ENCODE measurements around the gene ZRSR2.
"Not testable (repeated sequence)": the region's sequence is repeated elsewhere in the genome, so short reads cannot be mapped to it uniquely, and the experiment has no call there.

ZRSR2 gene

DNA sequence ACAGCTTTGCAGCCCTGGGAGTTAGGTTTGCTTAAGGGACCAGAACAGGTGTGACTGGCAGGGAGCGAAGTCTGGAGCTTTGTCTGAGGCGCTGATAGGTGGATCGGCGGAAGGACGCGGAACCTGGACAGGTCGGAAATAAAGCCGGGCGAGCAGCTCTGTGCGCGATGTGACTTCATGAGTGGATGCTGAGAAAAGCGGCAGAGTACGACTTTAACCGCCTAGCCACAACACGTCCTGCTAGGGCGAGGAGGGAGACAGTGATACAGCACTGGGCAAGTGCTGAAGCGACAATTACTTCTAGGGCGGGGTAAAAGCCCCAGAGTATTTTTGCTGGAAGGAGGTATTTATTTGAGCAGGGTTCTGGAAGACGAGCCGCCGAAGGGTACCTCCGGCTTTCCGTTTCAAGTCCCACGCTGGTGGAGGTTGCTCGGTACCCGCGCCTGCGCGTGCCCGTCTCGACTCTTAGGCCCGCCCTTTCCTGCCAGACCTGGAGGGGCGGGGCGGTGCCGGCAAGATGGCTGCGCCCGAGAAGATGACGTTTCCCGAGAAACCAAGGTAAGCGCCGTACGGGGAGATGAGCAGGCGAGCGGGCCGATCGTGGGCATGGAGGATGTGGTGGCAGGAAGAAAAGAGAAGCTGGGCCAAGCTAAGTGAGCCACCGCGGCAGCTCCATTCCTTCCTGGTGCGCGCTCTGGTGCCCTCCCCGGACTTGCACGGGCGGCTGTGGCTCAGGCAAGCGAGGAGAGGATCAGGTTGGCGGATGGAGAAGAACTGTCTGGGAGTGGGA, at the start of gene ZRSR2:
TSS of gene ZRSR2 (plus strand) at position 506 of the 790 bp plus-strand sequence. CDS start at position 518, 12 bp downstream.
- DNase-seq (ENCODE audit: low spot score): peak; percentile 94

GRCh38 chrX:15744181-15744867, 46.0 kb upstream of the ZRSR2 start:
- no peak for DNase-seq (ENCODE audit: low spot score)

DNA sequence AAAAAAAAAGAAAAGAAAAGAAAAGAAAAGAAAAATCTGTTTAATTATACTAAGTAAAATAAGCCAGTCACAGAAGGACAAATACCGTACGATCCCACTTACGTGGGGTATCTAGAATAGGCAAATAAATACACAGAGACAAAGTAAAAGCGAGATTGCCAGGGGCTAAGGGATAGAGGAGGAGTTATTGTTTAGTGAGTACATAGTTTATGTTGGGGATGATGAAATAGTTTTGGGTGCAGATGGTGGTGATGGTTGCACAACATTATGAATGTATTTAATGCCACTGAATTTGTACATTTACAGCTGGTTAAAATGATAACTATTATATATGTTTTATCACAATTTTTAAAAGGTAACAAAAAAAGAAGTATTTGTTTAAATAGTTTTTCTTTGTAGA, 45.1 kb upstream of the ZRSR2 start:
- no peak for DNase-seq (ENCODE audit: low spot score)

GRCh38 chrX:15746651-15747050, 43.6 kb upstream of the ZRSR2 start:
- not testable (repeated sequence) for DNase-seq (ENCODE audit: low spot score)

DNA sequence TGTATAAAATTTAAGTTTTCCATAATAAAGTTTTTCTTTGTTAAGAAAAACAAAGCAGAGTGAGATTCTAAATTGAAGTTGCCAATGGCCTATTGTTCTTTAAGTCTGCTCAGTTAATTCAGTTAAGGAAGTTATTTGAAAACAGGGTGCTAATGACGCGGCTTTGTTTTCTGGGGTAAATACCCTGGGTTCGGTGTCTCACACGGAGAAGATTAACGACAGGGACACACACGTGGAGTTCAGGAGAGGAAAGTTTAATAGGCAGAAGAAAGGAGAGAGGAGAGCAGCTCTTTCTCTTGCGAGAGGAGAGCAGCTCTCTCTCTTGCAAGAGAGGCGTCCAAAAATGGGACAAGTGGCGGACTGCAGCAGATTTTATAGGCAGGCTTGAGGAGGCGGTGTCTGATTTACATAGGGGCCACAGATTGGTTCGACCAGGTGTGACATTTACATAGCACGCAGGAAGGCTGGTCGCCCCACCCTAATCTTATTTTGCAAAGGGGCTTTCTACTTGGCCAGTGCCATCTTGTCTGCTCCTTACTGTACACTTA, 42.6 kb upstream of the ZRSR2 start:
- DNase-seq (ENCODE audit: low spot score): no peak

DNA sequence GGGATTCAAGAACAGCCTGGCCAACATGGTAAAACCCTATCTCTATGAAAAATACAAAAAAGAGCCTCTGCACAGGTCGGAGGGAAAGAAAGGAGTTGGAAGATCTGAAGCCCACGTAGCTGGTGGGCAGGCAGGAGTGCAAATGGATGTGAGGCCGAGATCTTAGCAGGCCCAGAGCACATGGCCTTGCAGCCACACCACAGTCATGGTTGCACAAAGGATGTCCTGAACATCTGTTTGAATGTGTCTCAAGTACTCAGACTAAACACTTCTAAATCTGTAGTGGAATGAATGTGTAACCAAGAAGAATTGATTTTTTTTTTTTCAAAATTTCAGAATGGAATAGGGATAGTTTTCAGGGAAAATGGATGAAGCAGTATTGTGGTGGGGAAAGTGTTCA, 41.4 kb upstream of the ZRSR2 start:
- no peak for DNase-seq (ENCODE audit: low spot score)

- no peak for DNase-seq (ENCODE audit: low spot score)
Measured at GRCh38 chrX:15749642-15750610, 40.4 kb upstream of the ZRSR2 start.

DNA sequence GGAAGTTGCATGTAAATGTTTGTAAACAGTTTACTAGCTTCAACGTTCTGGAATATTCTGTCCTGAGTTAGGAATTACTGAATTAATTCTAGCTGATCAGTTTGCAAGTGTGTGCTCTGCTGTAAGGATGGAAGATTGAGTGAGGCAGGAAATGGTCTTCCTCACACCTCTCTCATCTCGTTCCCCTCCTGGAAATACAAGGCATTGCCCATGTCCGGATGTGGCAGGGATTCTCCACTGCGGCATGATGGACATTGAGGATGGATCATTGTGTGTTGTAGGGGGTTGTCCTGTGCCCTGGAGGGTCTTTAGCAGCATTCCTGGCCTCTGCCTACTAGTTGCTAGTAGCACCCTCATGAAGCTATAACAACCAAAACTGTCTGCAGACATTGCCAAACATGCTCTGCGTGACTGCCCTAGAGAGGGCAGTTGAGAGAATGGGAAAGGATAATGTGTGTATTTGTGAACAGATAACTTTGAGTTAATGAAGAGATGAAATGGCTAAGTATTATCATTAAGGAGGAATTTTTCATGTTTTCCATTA, 39.6 kb upstream of the ZRSR2 start:
- DNase-seq (ENCODE audit: low spot score): no peak

DNA sequence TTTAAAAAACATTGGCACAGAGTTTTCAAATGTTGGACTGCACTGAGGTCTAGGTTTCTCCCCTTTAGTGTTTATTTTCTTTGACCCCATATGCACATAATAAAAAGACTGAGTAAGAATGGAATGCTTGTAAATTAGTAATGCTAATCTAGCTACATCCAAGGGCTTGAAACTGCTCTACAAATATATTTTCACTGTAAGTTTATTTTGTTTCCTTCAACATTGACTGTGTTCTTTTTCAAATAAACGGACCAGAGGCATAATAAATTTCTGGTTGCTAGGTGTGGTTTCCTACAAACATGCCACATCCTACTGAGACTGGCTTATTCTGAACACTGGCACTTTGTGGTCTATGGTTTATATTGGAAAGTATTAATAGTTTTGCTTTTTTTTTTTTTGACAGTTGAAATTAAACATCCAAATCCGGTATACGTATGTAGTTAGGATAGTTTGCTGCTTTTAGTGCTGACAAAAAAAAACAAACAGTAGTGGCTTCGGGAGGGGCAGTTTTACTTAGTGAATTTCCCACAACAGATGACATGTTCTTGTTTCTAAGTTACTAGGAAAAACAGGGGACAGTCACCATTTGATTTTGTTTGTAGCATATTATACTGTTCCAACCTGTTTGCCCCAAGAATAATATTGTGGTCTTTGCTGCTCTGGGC, 39.0 kb upstream of the ZRSR2 start:
- peak; percentile 50 for DNase-seq (ENCODE audit: low spot score)

GRCh38 chrX:15755091-15755490, 35.2 kb upstream of the ZRSR2 start:
- DNase-seq (ENCODE audit: low spot score): no peak

GRCh38 chrX:15758140-15758539, 32.1 kb upstream of the ZRSR2 start:
- DNase-seq (ENCODE audit: low spot score): no peak

- not testable (repeated sequence) for DNase-seq (ENCODE audit: low spot score)
Measured at GRCh38 chrX:15759886-15760285, 30.4 kb upstream of the ZRSR2 start.

DNA sequence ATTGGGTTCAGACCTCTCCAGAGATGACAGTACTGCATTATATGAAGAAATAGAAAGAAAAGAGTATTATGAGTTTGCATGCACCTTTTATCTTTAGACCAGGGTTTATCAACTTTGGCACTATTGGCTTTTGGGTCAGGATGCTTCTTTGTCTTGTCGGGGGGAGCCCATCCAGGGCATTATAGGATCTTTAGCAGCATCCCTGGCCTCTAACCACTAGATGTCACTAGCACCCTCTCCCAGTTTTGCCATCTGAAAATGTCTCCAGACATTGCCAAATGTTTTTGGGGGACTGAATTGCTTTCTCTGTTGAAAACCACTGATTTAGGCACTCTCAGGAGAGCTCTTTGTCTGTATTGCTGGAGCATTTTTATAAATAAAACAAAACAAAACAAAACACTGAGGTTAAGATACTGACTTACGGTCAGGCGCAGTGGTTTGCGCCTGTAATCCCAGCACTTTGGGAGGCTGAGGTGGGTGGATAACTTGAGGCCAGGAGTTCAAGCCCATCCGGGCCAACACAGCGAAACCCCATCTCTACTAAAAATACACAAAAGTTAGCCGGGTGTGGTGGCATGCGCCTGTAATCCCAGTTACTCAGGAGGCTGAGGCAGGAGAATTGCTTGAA, 28.6 kb upstream of the ZRSR2 start:
- DNase-seq (ENCODE audit: low spot score): peak; percentile 45

GRCh38 chrX:15769300-15769954, 20.9 kb upstream of the ZRSR2 start:
- no peak for DNase-seq (ENCODE audit: low spot score)

DNA sequence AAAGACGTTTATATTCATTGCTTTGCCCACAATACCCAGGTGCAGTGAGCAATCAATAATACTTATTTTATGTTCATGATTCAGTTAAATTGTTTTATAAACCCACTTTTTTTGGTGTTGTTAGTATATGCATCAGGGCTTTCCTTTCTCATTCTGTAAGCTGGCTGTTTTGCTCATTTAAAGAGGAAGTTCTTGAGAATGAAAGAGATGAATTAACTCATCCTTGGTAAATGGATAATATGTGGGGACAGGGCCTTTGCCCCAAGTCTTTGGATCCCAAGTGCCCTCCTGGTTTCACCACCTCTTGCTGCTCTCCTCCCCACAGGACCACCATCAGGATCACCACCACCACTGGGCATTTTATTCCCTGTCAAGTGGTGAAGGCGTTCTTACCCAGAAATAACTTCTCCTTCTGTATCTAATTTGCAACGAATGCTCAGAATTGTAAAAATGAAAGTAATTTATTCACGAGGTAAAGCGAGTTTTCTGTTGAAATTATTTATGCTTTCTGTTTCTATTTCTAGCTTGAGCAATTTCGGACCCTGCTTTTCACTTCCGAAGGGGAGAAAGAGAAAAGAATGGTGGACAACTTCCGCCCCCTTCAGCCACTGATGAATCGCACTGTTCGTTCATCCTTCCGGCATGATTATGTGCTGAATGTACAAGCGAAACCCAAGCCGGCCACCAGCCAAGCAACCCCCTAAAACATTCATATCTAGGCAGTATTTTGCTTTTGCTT, 8.2 kb upstream of the ZRSR2 start:
- no peak for DNase-seq (ENCODE audit: low spot score)

DNA sequence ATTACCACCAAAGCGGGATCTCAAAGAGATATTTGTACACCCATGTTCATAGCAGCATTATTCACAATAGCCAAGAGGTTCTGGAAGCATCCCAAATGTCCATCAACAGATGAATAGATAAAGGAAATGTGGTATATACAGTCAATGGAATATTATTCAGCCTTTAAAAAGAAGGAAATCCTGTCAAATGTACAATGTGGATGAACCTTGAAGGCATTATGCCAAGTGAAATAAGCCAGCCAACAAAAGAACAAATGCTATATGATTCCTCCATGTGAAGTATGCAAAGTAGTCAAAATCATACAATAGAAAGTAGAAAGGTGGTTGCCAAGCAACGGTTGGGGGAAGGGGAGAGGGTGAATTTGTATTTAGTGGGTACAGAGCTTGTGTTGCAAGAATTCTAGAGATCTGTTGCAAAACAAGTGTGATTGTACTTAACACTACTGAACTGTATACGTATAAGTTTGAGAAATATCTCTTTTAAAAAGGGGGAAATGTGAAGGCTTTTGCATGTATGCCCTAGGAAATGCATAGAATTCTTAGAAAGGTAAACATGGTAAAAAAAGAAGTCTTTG, 5.0 kb upstream of the ZRSR2 start:
- DNase-seq (ENCODE audit: low spot score): no peak

DNA sequence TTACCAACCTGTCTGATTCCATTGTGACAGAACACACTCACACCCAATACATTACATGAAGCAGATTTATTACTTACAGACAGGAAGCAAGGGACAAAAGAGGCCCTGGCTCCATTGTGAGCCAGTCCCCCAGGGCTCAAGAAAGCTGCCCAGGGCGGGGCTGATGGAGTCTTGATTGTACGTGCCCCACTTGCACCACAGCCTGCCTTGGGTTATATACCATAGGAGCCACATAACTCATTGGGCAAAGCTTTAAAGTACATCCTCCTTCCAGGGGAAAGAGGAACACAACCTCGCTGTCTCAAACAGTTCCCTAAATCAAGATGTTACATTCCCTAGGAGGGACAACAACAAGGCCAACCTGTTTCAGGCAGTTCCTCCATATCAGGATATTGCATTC, 3.4 kb upstream of the ZRSR2 start:
- DNase-seq (ENCODE audit: low spot score): no peak

GRCh38 chrX:15790769-15791290, 546 bp downstream of the ZRSR2 start:
- DNase-seq (ENCODE audit: low spot score): no peak

DNA sequence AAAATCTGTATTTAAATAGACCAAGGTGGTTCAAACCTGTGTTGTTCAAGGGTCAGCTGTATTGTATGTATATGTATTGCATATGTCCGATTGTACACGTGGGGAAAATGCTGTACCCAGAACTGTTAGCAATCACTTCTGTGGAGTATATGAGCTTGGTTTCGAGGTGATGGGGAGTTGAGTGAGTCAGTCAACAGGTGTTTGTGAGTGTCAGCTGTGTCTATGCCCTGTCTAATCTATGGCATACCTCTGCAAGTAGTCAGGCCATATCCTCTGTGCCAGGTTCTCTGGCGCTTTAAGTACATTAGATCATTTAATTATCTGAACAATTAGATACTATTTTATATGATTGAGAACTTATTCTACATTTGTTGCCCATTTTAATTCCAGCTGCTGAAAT, 7.4 kb downstream of the ZRSR2 start:
- no peak for DNase-seq (ENCODE audit: low spot score)

All from AG08396 (cell line).